Left ventricle myocardium inferior (tissue), 1 donor: ENCODE measurements around the gene IPO7. TPM values are rescaled to one million over a fixed set of nuclear protein-coding genes. Genes with fewer than 3 reads are reported as not detected.

Source experiments
- DNase-seq: peaks from one replicate; pipeline ENCODE4 v3.0.0-alpha.2; 2020
- H3K27ac ChIP-seq: fragments of 200-600 bp; replicated peaks from 2 replicates; pipeline ENCODE4 v1.8.0; 2021
- H3K27me3 ChIP-seq: fragments of 200-600 bp; 2 replicates; pipeline ENCODE4 v1.8.0; 2021; ENCODE audit warnings: low read depth
- H3K36me3 ChIP-seq: fragments of 200-600 bp; 2 replicates; pipeline ENCODE4 v1.8.0; 2021
- H3K4me1 ChIP-seq: fragments of 200-600 bp; 2 replicates; pipeline ENCODE4 v1.8.0; 2021
- H3K4me3 ChIP-seq: fragments of 200-600 bp; 2 replicates; pipeline ENCODE4 v1.8.0; 2021; ENCODE audit warnings: mild to moderate bottlenecking, moderate library complexity
- H3K9me3 ChIP-seq: fragments of 200-600 bp; replicated peaks from 2 replicates; pipeline ENCODE4 v1.8.0; 2021
- intact Hi-C: fragments of 100-400 bp; cut with micrococcal nuclease; formaldehyde crosslinking; loops from one replicate; pipeline ENCODE4 v1.11.0; 2022
- total RNA-seq: library from RNA; stranded (reverse); fragmentation: NEBNext Ultra II Directional; extraction: Animal tissue kit (Norgen Biotek cat#: 25700); gene quantifications from one replicate; pipeline ENCODE4 v1.2.1, GENCODE V29; 2021
- TF ChIP-seq, protein P1 (sequence below): fragments of 200-600 bp; IDR thresholded peaks from 2 replicates; pipeline ENCODE4 v1.8.0; 2021; ENCODE audit warnings: antibody characterized with exemption, mild to moderate bottlenecking, borderline replicate concordance
- donor health status: DM: no; HTN: yes; CAD: no; lungs with severe emphysema.

Gene IPO7
- total RNA-seq, 1 donor from 2014 or later: 150 TPM

DNA sequence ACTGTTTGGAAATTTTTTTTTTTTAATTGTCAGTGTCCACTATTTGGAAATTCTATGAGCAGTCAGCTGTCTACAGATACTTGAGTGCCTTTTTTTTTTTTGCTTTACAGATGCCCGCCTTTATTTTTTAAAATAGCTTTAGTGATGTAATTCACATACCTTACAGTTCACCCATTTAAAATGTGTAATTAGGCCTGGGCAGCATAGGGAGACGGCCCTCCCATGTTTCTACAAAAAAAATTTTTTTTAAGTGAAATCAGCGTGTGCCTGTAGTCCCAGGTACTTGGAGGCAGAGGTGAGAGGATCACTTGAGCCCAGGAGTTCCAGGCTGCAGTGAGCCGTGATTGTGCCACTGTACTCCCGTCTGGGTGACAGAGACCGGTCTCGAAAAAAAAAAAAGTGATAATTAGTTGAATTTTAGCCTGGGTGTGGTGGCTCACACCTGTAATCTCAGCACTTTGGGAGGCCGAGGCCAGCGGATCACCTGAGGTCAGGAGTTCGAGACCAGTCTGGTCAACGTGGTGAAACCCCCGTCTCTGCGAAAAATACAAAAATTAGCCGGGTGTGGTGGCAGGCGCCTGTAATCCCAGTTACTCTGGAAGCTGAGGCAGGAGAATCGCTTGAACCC is 77.8 kb downstream of the IPO7 start:
- TF ChIP-seq, protein P1, sequence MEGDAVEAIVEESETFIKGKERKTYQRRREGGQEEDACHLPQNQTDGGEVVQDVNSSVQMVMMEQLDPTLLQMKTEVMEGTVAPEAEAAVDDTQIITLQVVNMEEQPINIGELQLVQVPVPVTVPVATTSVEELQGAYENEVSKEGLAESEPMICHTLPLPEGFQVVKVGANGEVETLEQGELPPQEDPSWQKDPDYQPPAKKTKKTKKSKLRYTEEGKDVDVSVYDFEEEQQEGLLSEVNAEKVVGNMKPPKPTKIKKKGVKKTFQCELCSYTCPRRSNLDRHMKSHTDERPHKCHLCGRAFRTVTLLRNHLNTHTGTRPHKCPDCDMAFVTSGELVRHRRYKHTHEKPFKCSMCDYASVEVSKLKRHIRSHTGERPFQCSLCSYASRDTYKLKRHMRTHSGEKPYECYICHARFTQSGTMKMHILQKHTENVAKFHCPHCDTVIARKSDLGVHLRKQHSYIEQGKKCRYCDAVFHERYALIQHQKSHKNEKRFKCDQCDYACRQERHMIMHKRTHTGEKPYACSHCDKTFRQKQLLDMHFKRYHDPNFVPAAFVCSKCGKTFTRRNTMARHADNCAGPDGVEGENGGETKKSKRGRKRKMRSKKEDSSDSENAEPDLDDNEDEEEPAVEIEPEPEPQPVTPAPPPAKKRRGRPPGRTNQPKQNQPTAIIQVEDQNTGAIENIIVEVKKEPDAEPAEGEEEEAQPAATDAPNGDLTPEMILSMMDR: no peak
- DNase-seq: no peak
- H3K27me3 ChIP-seq: no peaks in the 10 kb centered on the region
- peaks cover 35% of the 10 kb centered on the region for H3K4me1 ChIP-seq
- peak overlapping the region; percentile 84 for H3K4me3 ChIP-seq
- no peaks in the 10 kb centered on the region for H3K36me3 ChIP-seq
- no peaks in the 10 kb centered on the region for H3K9me3 ChIP-seq
- peak overlapping the region; percentile 99 for H3K27ac ChIP-seq
- intact Hi-C loops: no loop called here

DNA sequence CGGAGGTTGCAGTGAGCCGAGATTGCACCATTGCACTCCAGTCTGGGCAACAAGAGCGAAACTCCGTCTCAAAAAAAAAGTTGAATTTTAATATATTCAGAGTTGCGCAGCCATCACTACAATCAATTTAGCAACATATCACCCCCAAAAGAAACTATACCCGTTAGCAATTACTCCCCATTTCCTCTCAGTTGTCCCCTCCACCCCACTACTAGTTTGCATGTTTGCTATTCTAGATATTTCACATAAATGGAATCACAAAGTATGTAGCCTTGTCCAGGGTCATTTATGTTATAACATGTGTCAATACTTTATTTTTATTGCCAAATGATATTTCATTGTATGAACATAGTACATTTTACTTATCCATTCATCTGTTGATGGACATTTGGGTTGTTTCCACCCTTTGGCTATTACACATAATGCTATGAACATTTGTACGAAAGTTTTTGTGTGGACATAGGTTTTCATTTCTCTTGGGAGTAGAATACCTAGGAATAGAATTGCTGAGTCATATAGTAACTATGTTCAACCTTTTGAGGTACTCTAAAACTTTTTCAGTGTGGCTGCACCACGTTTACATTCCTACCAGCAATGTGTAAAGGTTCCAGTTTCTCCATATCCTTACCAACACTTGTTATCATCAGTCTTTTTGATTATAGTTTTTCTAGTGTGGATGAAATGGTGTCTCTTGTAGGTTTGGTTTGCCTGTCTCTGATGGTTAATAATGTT is 78.5 kb downstream of the IPO7 start:
- Histone ChIP-seq H3K36me3 (no peaks in the 10 kb centered on the region), H3K4me1 (peaks cover 38% of the 10 kb centered on the region), H3K4me3 (peak overlapping the region; percentile 84), H3K9me3 (no peaks in the 10 kb centered on the region), H3K27ac (peak overlapping the region; percentile 99), H3K27me3 (no peaks in the 10 kb centered on the region)
- no peak for DNase-seq
- TF ChIP-seq, protein P1: no peak
- intact Hi-C loops: no loop called here

DNA sequence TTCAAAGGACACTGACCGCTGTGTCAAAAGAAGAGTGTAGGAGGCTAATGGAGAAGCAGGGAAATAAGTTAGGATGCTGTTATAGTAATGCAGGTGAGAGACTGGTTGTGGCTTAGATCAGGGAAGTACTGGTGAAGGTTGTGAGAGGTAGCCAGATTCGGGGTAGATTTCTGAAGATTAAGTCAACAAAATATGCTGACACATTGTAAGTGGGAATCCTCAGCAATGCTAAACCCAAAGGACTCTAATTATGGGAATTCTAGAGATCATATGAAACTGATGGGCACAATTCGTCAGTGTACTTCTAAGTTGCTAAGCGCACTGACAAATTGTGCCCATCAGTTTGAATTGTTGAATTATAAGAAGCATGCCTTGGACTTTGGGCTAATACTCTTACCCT is 86.3 kb downstream of the IPO7 start:
- peaks cover 52% of the 10 kb centered on the region for H3K36me3 ChIP-seq
- no peak overlapping the region for H3K4me3 ChIP-seq
- H3K27me3 ChIP-seq: no peaks in the 10 kb centered on the region
- peaks cover 4% of the 10 kb centered on the region for H3K4me1 ChIP-seq
- TF ChIP-seq, protein P1: no peak
- no peak overlapping the region for H3K27ac ChIP-seq
- H3K9me3 ChIP-seq: no peaks in the 10 kb centered on the region
- DNase-seq: no peak
- intact Hi-C loops: no loop called here

DNA sequence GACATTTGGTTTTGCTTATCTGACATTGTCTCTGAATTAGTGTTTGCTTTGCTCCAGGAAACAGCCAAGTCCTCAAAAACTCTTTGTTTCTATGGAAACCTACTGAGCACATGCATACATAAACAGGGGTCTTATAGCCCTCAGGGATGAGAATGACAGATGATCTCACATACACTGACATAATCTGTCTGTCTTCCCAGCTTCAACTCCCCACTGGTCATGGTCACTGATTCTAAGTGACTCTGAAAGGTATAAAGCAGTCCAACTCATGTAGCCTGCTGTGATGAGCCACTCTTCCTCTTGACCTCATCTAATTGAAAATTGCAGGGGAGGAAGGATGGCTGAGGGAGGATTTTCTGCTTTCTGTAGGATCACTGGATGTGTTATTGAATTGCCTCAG is 89.0 kb downstream of the IPO7 start:
- no peak overlapping the region for H3K4me3 ChIP-seq
- DNase-seq: no peak
- no peaks in the 10 kb centered on the region for H3K4me1 ChIP-seq
- intact Hi-C loops: no loop called here
- TF ChIP-seq, protein P1: no peak
- no peak overlapping the region for H3K27ac ChIP-seq
- H3K9me3 ChIP-seq: no peaks in the 10 kb centered on the region
- H3K27me3 ChIP-seq: no peaks in the 10 kb centered on the region
- peaks cover 76% of the 10 kb centered on the region for H3K36me3 ChIP-seq

DNA sequence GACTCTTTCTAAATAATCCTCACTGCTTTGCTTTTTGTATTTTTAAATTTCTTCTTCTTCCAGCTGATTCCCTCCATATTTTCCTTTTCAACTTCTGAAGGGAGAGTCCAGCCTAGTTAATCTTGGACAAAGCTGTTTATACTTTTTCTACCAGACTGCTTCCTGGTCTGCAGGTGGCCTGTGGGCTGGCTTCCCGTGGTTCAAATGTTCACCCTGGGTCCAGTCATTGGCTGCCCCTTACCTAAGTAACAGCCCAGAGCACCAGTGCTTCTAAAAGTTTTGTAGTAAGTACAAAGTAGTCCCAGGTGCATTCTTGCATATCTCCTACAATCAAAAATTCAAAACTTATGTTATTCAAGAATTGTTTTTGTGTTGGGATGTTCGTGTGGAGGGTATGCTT is 95.4 kb downstream of the IPO7 start:
- no peak overlapping the region for H3K27ac ChIP-seq
- no peak overlapping the region for H3K4me3 ChIP-seq
- no peak for DNase-seq
- TF ChIP-seq, protein P1: no peak
- no peaks in the 10 kb centered on the region for H3K27me3 ChIP-seq
- H3K36me3 ChIP-seq: peaks cover 92% of the 10 kb centered on the region
- intact Hi-C loops: no loop called here
- no peaks in the 10 kb centered on the region for H3K9me3 ChIP-seq
- no peaks in the 10 kb centered on the region for H3K4me1 ChIP-seq
